Right atrium auricular region (tissue), 2 donors: ENCODE data around the gene GPR179. TPM values are rescaled to one million over a fixed set of nuclear protein-coding genes. Genes with fewer than 3 reads are reported as not detected.
"Not testable (repeated sequence)": the region's sequence is repeated elsewhere in the genome, so short reads cannot be mapped to it uniquely, and the experiment has no call there.

Experiments used
- DNase-seq: peaks from one replicate; pipeline ENCODE4 v3.0.0-alpha.2; 2019; ENCODE audit warnings: low spot score
- H3K27ac ChIP-seq, 2 donors: fragments of 200-600 bp; sonication (generic); 1 replicate in 1 of 2; 2 replicates in 1 of 2; pipeline ENCODE4 v1.5.1; 2016 to 2019
- H3K27me3 ChIP-seq, 2 donors: fragments of 200-600 bp; sonication (generic); one replicate each; pipeline versions ENCODE4 v1.5.1 to v1.6.0; 2017 to 2019
- H3K36me3 ChIP-seq: fragments of 200-600 bp; sonication (generic); one replicate; pipeline ENCODE4 v1.5.1; 2016
- H3K4me1 ChIP-seq, 2 donors: fragments of 200-600 bp; sonication (generic); one replicate each; pipeline versions ENCODE4 v1.5.1 to v1.6.0; 2017 to 2019
- H3K4me3 ChIP-seq, 2 donors: fragments of 200-600 bp; sonication (generic); 1 replicate in 1 of 2; 2 replicates in 1 of 2; pipeline ENCODE4 v1.5.1; 2017 to 2019; ENCODE audit warnings: mild to moderate bottlenecking in 1 of 2, moderate library complexity in 1 of 2
- H3K9me3 ChIP-seq, 2 donors: fragments of 200-600 bp; sonication (generic); one replicate each; pipeline ENCODE4 v1.5.1; 2019
- total RNA-seq, 2 donors: library from RNA; depleted of rRNA; stranded (reverse); fragments of >200 nt; gene quantifications; one replicate each; pipeline ENCODE4 v1.1.0, GENCODE V29; 2016
- TF ChIP-seq, protein P1 (sequence below), 2 donors: fragments of 200-600 bp; sonication (generic); IDR thresholded peaks; one replicate each; pipeline ENCODE4 v1.5.1; 2019; ENCODE audit warnings: antibody characterized with exemption in 2 of 2

The GPR179 gene
- total RNA-seq, 2 donors from 2014 or later = not detected

- not testable (repeated sequence) for H3K36me3 ChIP-seq, H3K9me3 ChIP-seq, DNase-seq, H3K4me1 ChIP-seq, H3K27me3 ChIP-seq, H3K4me3 ChIP-seq
- H3K27ac ChIP-seq = peak overlapping the region in 1 of 2 donors; percentile 53
These were observed 48.0 kb downstream of the GPR179 start for GRCh38 chr17:38295602-38296365.

DNA sequence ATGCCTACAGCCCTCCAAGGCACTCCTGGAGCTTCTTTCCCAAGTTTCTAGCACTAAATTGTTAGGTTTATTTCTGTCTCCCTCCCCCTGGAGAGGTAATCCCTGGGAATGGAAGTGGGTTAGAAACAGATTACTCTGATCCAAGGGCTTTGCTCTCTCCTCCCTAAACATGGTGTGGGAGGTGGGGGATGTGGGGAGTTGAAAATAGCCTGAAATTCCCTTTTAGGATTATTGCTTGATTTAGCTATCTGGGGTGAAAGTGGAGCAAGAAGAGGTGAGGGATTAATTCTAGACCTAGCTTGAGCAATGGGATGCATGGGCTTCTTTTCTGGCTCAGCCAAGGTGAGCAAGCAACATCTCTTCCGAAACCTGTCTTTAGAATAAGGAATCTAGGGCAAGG lies 54.0 kb downstream of the GPR179 start:
- not testable (repeated sequence) for H3K4me3 ChIP-seq, H3K4me1 ChIP-seq, H3K9me3 ChIP-seq, H3K36me3 ChIP-seq, H3K27ac ChIP-seq, DNase-seq, H3K27me3 ChIP-seq

DNA sequence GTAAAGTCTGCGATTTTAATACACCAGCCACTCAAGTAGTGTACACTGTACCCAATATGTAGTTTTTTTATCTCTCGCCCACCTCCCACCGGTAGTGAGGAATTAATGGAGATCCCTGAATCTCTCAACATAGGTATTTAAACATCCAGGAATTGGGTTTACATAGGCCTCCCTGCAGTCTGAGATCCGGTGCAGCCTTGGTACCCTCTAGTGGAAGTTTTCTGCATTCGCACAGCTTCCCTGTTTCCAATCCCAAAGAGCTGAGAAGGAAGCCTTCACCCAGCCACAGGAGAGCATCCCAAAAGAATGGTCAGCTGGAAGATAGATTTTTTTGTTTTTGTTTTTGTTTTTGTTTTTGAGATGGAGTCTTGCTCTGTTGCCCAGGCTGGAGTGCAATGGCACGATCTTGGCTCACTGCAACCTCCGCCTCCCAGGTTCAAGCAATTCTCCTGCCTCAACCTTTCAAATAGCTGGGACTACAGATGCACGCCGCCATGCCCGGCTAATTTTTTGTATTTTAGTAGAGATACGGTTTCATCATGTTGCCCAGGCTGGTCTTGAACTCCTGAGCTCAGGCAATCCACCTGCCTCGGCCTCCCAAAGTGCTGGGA lies 55.4 kb downstream of the GPR179 start:
- H3K36me3 ChIP-seq, DNase-seq, H3K9me3 ChIP-seq, H3K4me3 ChIP-seq, H3K4me1 ChIP-seq, H3K27ac ChIP-seq, H3K27me3 ChIP-seq: not testable (repeated sequence)
- TF ChIP-seq, protein P1, sequence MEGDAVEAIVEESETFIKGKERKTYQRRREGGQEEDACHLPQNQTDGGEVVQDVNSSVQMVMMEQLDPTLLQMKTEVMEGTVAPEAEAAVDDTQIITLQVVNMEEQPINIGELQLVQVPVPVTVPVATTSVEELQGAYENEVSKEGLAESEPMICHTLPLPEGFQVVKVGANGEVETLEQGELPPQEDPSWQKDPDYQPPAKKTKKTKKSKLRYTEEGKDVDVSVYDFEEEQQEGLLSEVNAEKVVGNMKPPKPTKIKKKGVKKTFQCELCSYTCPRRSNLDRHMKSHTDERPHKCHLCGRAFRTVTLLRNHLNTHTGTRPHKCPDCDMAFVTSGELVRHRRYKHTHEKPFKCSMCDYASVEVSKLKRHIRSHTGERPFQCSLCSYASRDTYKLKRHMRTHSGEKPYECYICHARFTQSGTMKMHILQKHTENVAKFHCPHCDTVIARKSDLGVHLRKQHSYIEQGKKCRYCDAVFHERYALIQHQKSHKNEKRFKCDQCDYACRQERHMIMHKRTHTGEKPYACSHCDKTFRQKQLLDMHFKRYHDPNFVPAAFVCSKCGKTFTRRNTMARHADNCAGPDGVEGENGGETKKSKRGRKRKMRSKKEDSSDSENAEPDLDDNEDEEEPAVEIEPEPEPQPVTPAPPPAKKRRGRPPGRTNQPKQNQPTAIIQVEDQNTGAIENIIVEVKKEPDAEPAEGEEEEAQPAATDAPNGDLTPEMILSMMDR (IDR thresholded peaks at IDR 0.05) = peak in 1 of 2 donors; percentile 51

DNA sequence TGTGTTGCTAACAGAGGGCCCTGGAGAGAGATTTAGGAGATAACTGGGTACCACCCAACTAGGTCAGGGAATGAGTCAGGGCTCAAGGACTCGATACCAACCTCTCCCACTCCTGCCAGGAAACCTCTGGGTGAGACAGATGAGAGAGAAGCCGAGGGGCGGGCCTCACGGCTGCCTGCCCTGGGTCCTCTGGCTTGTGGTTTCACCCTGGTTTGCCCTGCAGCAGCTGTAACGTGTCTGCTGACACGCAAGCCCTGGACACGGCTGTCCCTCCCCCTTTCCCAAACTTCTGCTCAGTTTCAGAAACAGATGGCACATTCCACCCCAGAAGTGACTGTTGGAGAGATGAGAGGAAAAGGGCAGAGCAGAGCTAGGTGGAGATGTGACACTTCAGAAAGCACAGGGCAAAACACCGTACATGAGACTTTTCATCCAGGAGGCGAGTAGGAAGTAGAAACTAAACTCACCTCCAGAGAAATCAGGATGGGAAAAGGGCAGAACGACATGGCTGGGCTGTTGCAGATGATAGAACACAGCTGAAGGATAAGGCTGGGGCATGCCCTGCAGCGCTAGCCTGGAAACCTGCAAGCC lies 57.2 kb downstream of the GPR179 start:
- H3K4me3 ChIP-seq, H3K36me3 ChIP-seq, H3K4me1 ChIP-seq, H3K9me3 ChIP-seq, H3K27me3 ChIP-seq: not testable (repeated sequence)
- peak; percentile 82 for DNase-seq
- peak overlapping the region in 1 of 2 donors; percentile 51 for H3K27ac ChIP-seq

GRCh38 chr17:38285994-38286393 lies 57.8 kb downstream of the GPR179 start:
- not testable (repeated sequence) for H3K4me3 ChIP-seq, H3K4me1 ChIP-seq, H3K9me3 ChIP-seq, H3K27me3 ChIP-seq, H3K27ac ChIP-seq, H3K36me3 ChIP-seq, DNase-seq

Other genes with a start within 250 kb of the GPR179 start
- not detected for gene TBC1D3E, start 216.0 kb downstream of the GPR179 start, total RNA-seq
- gene TBC1D3, start 151.4 kb downstream of the GPR179 start, total RNA-seq = not detected
- 10 to 100 TPM; 23.0 to 26.9 TPM for gene MRPL45, start 46.8 kb downstream of the GPR179 start, total RNA-seq
- gene SOCS7, start 7.9 kb upstream of the GPR179 start, total RNA-seq = 10 to 100 TPM; 12.2 to 14.8 TPM
- gene ARHGAP23, start 84.5 kb upstream of the GPR179 start, total RNA-seq = 10 to 100 TPM; 59.9 to 95.6 TPM